Osteocyte (in vitro differentiated cells): ENCODE data around the gene PPP2R2D. TPM values are rescaled to one million over a fixed set of nuclear protein-coding genes. Genes with fewer than 3 reads are reported as not detected.
"Not testable (repeated sequence)": the region's sequence is repeated elsewhere in the genome, so short reads cannot be mapped to it uniquely, and the experiment has no call there.

Source experiments
- DNase-seq: peaks from one replicate; pipeline ENCODE4 v3.0.0; 2021; ENCODE audit warnings: mixed read lengths; ENCODE audit not compliant: unreplicated experiment; ENCODE audit errors: extremely low spot score
- H3K27ac Mint-ChIP-seq: one replicate; pipeline ENCODE4 v1.8.0; 2021; ENCODE audit warnings: mild to moderate bottlenecking, mixed read lengths; ENCODE audit not compliant: unreplicated experiment
- H3K27me3 Mint-ChIP-seq: one replicate; pipeline ENCODE4 v1.8.0; 2021; ENCODE audit warnings: mixed read lengths; ENCODE audit not compliant: unreplicated experiment
- H3K36me3 Mint-ChIP-seq: one replicate; pipeline ENCODE4 v1.8.0; 2021; ENCODE audit warnings: mixed read lengths; ENCODE audit not compliant: unreplicated experiment
- H3K4me1 Mint-ChIP-seq: one replicate; pipeline ENCODE4 v1.8.0; 2021; ENCODE audit warnings: mixed read lengths; ENCODE audit not compliant: unreplicated experiment
- H3K4me3 Mint-ChIP-seq: one replicate; pipeline ENCODE4 v1.8.0; 2021; ENCODE audit warnings: mild to moderate bottlenecking, moderate library complexity, mixed read lengths; ENCODE audit not compliant: unreplicated experiment
- H3K9me3 Mint-ChIP-seq: one replicate; pipeline ENCODE4 v1.8.0; 2021; ENCODE audit warnings: mixed read lengths; ENCODE audit not compliant: unreplicated experiment
- CTCF ChIP-seq: fragments of 200-600 bp; sonication (generic); IDR thresholded peaks from 2 replicates; pipeline ENCODE4 v1.5.0; 2021; ENCODE audit warnings: antibody characterized with exemption, mild to moderate bottlenecking, moderate library complexity
- total RNA-seq: library from RNA; stranded (reverse); gene quantifications from 2 replicates; pipeline ENCODE4 v1.2.1, GENCODE V29; 2021

PPP2R2D gene
- total RNA-seq, 1 donor from 2014 or later, result 28.9 TPM

DNA sequence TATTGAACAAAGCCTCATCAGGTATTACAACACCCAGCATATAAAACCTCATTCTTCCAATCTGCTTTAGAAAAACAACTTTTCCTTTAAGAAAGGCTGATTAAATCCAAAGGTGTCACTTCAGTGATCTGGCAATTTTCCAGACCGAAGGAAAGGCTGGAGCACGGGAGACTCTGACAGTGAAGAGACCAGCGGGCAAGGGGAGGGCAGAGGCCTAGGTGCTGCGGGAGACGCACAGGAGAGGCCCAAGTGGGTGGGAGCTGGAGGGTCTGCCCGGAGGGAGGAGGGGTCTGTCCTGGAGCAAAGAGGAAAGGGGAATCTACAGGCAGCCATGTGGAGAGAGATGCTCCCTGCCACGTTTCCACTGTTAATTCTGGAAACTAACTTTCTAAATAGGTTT, 24.3 kb upstream of the PPP2R2D start:
- H3K36me3 Mint-ChIP-seq, result no peaks in the 10 kb centered on the region
- H3K9me3 Mint-ChIP-seq, result no peaks in the 10 kb centered on the region
- peaks cover 4% of the 10 kb centered on the region for H3K4me1 Mint-ChIP-seq
- peaks cover 25% of the 10 kb centered on the region for H3K27me3 Mint-ChIP-seq
- no peak for DNase-seq
- no peak overlapping the region for H3K4me3 Mint-ChIP-seq
- TF ChIP-seq CTCF, result no peak
- H3K27ac Mint-ChIP-seq, result no peak overlapping the region

GRCh38 chr10:131880016-131880590, 20.7 kb upstream of the PPP2R2D start:
- Mint-ChIP-seq H3K27ac (no peak overlapping the region), H3K36me3 (no peaks in the 10 kb centered on the region), H3K27me3 (peaks cover 20% of the 10 kb centered on the region), H3K4me1 (no peaks in the 10 kb centered on the region), H3K4me3 (no peak overlapping the region), H3K9me3 (no peaks in the 10 kb centered on the region)
- DNase-seq, result no peak
- TF ChIP-seq CTCF, result no peak

DNA sequence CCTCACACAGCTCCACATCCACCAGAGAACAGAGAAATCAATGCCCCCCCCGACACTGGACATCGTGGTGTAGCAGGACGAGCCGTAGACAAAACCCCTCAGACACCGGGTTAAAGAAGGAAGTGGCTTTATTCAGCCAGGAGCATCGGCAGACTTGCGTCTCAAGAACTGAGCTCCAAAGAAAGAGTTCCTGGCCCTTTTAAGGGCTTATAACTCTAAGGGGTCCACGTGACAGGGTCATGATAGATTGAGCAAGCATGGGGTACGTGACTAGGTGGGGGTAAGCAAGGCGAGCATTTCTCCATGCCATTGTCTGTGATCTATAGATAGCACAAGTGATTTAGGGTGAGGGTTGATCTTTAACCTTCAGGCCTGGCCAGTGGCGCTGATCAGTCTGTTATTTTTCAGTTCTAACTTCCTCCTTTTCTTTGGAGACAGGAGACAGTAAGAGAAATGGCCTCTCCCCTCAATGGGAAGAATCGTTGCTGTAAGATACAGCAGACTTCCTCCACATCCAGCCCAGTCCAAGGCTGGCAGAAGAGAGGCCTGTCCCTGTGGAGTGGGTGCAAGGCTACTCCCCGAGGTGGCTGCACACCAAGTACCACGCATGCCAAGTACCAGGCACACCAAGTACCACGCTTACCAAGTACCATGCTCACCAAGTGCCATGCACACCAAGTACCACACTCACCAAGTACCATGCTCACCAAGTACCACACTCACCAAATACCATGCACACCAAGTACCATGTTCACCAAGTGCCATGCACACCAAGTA, 19.5 kb upstream of the PPP2R2D start:
- H3K36me3 Mint-ChIP-seq, result no peaks in the 10 kb centered on the region
- no peak for TF ChIP-seq CTCF
- peaks cover 23% of the 10 kb centered on the region for H3K27me3 Mint-ChIP-seq
- H3K27ac Mint-ChIP-seq, result no peak overlapping the region
- DNase-seq, result no peak
- no peak overlapping the region for H3K4me3 Mint-ChIP-seq
- H3K4me1 Mint-ChIP-seq, result peaks cover 2% of the 10 kb centered on the region
- H3K9me3 Mint-ChIP-seq, result no peaks in the 10 kb centered on the region

DNA sequence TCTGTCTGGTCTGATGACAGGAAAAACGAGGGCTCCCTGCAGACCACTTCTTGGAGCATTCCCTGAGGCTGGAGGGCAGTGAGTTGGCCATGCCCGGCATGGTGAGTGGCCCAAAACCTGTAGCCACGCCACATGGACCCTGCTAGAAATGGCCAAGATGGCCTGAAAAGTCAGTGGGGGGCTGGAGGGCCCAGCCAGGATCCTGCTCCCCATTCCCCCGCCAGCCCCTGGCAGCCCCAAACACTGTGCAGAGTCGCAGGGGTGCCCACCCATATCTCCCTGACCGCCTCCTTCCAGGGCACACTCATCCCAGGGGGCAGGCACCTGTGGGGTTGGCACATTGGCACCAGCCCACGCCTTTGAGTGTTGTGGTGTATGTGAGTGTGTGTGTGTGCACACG, 18.7 kb upstream of the PPP2R2D start:
- no peak for TF ChIP-seq CTCF
- Mint-ChIP-seq H3K27me3 (peaks cover 22% of the 10 kb centered on the region), H3K27ac (no peak overlapping the region), H3K4me3 (no peak overlapping the region), H3K36me3 (no peaks in the 10 kb centered on the region), H3K9me3 (no peaks in the 10 kb centered on the region), H3K4me1 (peaks cover 2% of the 10 kb centered on the region)
- no peak for DNase-seq

DNA sequence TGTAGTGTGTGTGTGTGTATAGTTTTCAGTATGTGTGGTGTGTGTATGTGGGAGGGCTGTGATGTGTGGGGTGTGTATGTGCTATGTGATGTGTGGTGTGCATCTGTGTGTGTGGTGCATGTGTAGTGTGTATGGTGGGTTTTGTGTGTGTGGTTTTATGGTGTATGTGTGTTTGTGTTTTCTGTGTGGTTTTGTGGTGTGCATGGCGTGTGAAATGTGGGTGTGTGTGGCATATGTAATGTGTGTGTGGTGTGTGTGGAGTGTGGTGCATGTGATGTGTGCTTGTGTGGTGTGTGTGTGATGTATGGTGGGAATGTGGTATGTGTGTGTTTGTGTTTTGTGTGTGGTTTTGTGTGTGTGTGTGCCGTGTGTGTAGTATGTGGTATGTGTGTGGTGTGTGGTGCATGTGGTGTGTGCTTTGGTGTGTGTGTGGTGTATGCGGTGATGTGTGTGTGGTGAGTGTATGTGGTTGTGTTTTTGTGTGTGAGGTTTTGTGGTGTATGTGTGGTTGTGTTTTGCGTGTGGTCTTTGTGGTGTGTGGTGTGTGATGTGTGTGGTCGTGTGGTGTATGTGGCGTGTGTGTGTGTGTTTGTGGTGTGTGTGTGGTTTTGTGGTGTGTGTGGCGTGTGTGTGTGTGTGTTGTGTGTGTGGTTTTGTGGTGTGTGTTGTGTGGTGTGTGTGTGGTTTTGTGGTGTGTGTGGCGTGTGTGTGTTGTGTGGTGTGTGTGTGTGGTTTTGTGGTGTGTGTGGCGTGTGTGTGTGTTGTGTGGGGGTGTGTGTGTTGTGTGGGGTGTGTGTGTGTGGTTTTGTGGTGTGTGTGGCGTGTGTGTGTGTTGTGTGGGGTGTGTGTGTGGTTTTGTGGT, 18.0 kb upstream of the PPP2R2D start:
- no peak for TF ChIP-seq CTCF
- no peaks in the 10 kb centered on the region for H3K9me3 Mint-ChIP-seq
- no peaks in the 10 kb centered on the region for H3K36me3 Mint-ChIP-seq
- H3K27ac Mint-ChIP-seq, result no peak overlapping the region
- peaks cover 2% of the 10 kb centered on the region for H3K4me1 Mint-ChIP-seq
- H3K27me3 Mint-ChIP-seq, result peaks cover 21% of the 10 kb centered on the region
- DNase-seq, result no peak
- H3K4me3 Mint-ChIP-seq, result no peak overlapping the region

DNA sequence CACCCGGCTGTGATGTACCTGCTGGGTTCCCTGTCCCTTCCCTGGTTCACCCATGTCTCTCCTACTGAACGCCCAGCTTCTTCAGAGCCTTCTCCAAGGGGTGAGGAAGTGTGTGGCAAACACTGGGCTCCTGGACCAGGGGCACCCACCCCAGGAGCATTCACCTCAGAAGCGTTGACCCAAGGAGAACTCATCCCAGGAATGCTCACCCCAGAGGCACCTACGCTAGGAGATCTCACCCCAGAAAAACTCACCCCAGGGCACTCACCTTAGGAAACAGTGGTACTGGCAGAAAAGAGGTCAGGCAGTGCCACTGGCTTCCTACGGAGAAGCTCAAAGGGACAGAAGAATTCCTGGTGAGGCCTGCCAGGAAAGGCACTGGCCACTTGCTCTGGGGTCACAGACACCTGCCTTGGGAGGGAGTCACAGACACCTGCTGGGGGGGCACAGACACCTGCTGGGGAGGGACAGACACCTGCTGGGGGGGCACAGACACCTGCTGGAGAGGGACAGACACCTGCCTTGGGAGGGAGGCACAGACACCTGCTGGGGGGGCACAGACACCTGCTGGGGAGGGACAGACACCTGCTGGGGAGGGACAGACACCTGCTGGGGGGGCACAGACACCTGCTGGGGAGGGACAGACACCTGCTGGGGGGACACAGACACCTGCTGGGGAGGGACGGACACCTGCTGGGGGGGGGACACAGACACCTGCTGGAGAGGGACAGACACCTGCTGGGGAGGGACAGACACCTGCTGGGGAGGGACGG, 17.0 kb upstream of the PPP2R2D start:
- H3K4me3 Mint-ChIP-seq, H3K27ac Mint-ChIP-seq, H3K36me3 Mint-ChIP-seq, DNase-seq, H3K9me3 Mint-ChIP-seq, H3K4me1 Mint-ChIP-seq: not testable (repeated sequence)
- H3K27me3 Mint-ChIP-seq, result peaks cover 17% of the 10 kb centered on the region
